HG03378 (cell line): ENCODE data around the gene DAP3.
"Not testable (repeated sequence)": the region's sequence is repeated elsewhere in the genome, so short reads cannot be mapped to it uniquely, and the experiment has no call there.

Experiments
- ATAC-seq: cut with Tn5 transposase; IDR thresholded peaks from one replicate; pipeline ENCODE4 v1.9.1; 2021; ENCODE audit warnings: mild to moderate bottlenecking, moderate library complexity; ENCODE audit not compliant: unreplicated experiment

DAP3 gene

DNA sequence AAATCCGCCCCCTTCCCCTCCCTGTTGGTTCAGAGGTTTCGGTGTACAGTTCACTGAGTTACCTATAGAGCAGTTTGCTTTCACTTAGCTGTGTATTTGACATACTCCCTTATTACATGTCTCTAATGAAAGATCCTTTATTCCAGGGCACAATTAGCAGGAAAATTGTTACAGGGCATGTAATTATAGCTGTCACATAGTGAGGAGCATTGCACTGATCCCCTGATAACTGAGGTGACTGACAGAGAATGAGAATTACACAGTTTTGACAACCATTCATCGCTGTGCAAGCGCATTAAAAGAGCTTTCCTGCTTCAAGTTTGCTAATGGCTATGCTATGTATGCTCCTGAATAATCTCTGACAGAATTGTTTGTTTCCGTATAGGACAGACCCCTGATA lies 26.9 kb downstream of the DAP3 start:
- no peak for ATAC-seq

DNA sequence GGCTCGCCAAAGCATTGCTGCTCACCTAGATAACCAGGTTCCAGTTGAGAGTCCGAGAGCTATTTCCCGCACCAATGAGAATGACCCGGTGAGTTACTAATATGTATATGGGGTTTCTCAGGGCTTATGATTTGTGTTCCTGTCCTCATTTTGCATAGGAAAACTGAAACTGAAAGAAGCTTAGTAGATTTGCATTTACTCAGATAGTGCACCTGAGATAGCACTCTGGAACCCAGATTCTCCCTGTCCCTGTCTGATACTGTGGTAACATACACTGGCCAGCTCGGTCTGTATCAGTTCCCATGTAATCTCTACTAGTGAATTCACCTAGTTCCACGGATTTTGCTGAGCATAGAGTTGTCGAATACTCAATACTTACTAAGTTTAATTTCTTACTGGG lies 28.1 kb downstream of the DAP3 start:
- ATAC-seq = peak; percentile 53

DNA sequence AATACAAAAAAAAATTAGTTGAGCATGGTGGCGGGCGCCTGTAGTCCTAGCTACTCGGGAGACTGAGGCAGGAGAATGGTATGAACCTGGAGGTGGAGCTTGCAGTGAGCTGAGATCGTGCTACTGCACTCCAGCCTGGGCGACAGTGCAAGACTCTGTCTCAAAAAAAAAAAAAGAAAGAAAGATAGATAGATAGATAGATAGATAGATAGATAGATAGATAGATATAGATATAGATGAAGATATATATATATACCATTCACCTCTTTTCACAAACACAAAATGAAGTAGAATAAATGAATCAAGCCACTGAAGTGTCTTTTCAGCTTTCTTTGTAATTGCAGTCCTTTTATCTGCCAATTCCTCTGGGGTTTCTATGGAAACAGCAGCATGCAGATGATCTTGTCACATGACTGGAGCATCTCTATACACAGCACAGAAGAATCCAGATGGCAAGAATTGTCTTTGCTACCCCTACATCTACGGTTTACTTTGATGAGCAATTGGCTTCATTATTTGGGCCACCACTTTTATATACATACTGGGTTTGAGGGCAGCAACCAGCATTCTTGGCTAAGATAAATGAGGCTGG lies 29.7 kb downstream of the DAP3 start:
- not testable (repeated sequence) for ATAC-seq

GRCh38 chr1:155719703-155720102 lies 30.8 kb downstream of the DAP3 start:
- ATAC-seq = no peak

GRCh38 chr1:155725142-155725541 lies 36.3 kb downstream of the DAP3 start:
- ATAC-seq = no peak

GRCh38 chr1:155729031-155729898 lies 40.4 kb downstream of the DAP3 start:
- ATAC-seq = no peak

GRCh38 chr1:155740995-155741394 lies 52.1 kb downstream of the DAP3 start:
- ATAC-seq = no peak

GRCh38 chr1:155741908-155742307 lies 53.0 kb downstream of the DAP3 start:
- ATAC-seq = no peak

- no peak for ATAC-seq
Measured at GRCh38 chr1:155744711-155745283, 55.9 kb downstream of the DAP3 start.

GRCh38 chr1:155745284-155746228 lies 56.7 kb downstream of the DAP3 start:
- peak; percentile 83 for ATAC-seq

DNA sequence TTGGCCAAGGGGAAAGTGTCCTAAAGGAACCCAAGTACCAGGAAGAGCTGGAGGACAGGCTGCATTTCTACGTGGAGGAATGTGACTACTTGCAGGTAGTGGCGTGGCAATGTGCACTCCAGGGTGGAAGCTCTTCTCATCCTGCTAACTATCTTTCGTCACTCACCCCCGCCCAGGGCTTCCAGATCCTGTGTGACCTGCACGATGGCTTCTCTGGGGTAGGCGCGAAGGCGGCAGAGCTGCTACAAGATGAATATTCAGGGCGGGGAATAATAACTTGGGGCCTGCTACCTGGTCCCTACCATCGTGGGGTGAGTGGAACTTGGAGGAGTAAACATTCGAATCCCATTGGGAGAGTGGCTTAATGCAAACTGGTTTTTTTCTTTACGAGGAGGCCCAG lies 58.7 kb downstream of the DAP3 start:
- ATAC-seq = not testable (repeated sequence)

- ATAC-seq = not testable (repeated sequence)
Measured at GRCh38 chr1:155748141-155748540, 59.2 kb downstream of the DAP3 start.

GRCh38 chr1:155759017-155759416 lies 70.1 kb downstream of the DAP3 start:
- ATAC-seq = not testable (repeated sequence)

DNA sequence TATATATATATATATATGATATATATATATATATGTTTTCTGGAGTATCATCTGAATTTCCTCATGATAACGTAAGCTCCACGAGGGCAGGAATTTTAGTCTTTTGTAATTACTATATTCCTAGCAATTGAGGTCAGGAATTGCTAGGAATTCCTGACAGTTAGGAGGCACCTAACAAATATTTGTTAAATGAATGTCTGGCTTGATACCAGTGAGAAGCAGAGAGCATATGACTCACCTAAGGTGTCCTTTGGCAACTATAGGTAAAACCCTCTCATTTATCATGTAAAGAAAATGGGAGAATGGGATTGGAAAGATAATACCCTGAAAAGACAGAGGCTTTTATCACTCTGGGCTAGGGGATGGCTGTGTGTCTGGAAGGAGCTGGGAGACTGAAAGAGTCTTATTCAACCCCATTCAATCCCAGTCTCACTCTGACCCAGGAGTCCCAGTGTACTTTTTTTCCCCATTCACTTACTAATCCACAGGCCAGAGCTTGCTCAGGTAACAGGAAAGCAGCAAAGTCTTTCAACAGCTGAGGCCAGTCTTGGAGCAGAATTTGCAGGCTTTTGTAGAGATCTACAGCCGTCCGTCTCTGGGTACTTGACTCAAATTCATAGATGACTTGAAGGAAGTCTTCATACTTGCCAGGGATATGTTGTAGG lies 71.2 kb downstream of the DAP3 start:
- no peak for ATAC-seq

GRCh38 chr1:155760751-155761475 lies 72.0 kb downstream of the DAP3 start:
- no peak for ATAC-seq

GRCh38 chr1:155761736-155762405 lies 73.0 kb downstream of the DAP3 start:
- no peak for ATAC-seq

- not testable (repeated sequence) for ATAC-seq
Measured at GRCh38 chr1:155763090-155763815, 74.4 kb downstream of the DAP3 start.

DNA sequence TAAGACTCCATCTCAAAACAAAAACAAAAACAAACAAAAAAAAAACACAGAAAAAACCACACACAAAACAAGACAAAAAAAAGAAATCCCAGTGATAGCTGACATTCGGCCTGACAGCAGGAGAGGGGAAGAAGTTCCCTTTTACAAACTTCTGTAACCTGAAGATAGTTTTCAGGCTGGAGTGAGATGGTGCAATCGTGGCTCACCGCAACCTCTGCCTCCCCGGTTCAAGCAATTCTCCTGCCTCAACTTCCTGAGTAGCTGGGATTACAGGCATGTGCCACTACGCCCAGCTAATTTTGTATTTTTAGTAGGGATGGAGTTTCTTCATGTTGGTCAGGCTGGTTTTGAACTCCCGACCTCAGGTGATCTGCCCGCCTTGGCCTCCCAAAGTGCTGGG lies 75.1 kb downstream of the DAP3 start:
- ATAC-seq = not testable (repeated sequence)
